ENCODE measurements around the gene SLC12A2.

Gene SLC12A2

GRCh38 chr5:128123936-128124335, 40.4 kb downstream of the SLC12A2 start:
- TF ChIP-seq CTCF (IDR thresholded peaks at IDR 0.05) = no peak
- Histone ChIP-seq H3K4me3 (no peak overlapping the region), H3K27ac (no peak overlapping the region)
- DNase-seq (ENCODE audit: low spot score) = no peak

GRCh38 chr5:128126241-128126640, 42.7 kb downstream of the SLC12A2 start:
- Histone ChIP-seq H3K4me3 (no peak overlapping the region), H3K27ac (no peak overlapping the region)
- TF ChIP-seq CTCF (IDR thresholded peaks at IDR 0.05) = no peak
- DNase-seq (ENCODE audit: low spot score) = no peak

GRCh38 chr5:128132499-128132898, 48.9 kb downstream of the SLC12A2 start:
- TF ChIP-seq CTCF (IDR thresholded peaks at IDR 0.05) = no peak
- no peak overlapping the region for H3K4me3 ChIP-seq
- DNase-seq (ENCODE audit: low spot score) = no peak
- H3K27ac ChIP-seq = no peak overlapping the region

- no peak for DNase-seq (ENCODE audit: low spot score)
- TF ChIP-seq CTCF (IDR thresholded peaks at IDR 0.05) = no peak
- no peak overlapping the region for H3K27ac ChIP-seq
- H3K4me3 ChIP-seq = no peak overlapping the region
These were observed 51.7 kb downstream of the SLC12A2 start for GRCh38 chr5:128135286-128135685.

- TF ChIP-seq CTCF (IDR thresholded peaks at IDR 0.05) = no peak
- H3K4me3 ChIP-seq = no peak overlapping the region
- H3K27ac ChIP-seq = no peak overlapping the region
- DNase-seq (ENCODE audit: low spot score) = no peak
These were observed 60.3 kb downstream of the SLC12A2 start for GRCh38 chr5:128143911-128144310.

- H3K27ac ChIP-seq = no peak overlapping the region
- no peak for DNase-seq (ENCODE audit: low spot score)
- no peak for TF ChIP-seq CTCF (IDR thresholded peaks at IDR 0.05)
These were observed 60.9 kb downstream of the SLC12A2 start for GRCh38 chr5:128144491-128144890.

GRCh38 chr5:128146671-128147070, 63.1 kb downstream of the SLC12A2 start:
- H3K4me3 ChIP-seq = no peak overlapping the region
- no peak overlapping the region for H3K27ac ChIP-seq
- DNase-seq (ENCODE audit: low spot score) = no peak
- TF ChIP-seq CTCF (IDR thresholded peaks at IDR 0.05) = no peak

More at GRCh38 chr5:128144491-128144890, 60.9 kb downstream of the SLC12A2 start:
- H3K4me3 ChIP-seq = no peak overlapping the region
